OCI-LY7 (cell line): ENCODE results near the gene MAP3K3.
A peak's percentile ranks its signal among the peaks of the same experiment; 100 is the strongest.

Experiments
- CTCF ChIP-seq: fragments of 200-600 bp; sonication (generic); conservative IDR thresholded peaks from 2 replicates; pipeline ENCODE4 v1.5.1; 2014; ENCODE audit warnings: mild to moderate bottlenecking, antibody characterized with exemption, low read length, moderate library complexity, mixed read lengths
- EZH2phosphoT487 ChIP-seq: fragments of 200-600 bp; sonication (generic); IDR thresholded peaks from 2 replicates; pipeline ENCODE4 v1.6.1; 2018; ENCODE audit warnings: low read depth, borderline replicate concordance, mild to moderate bottlenecking, mixed run types, antibody characterized with exemption, low read length, moderate library complexity, mixed read lengths

GRCh38 chr17:63573634-63574033 is 48.6 kb upstream of the MAP3K3 start:
- no peak for TF ChIP-seq EZH2phosphoT487
- peak; percentile 22; the same call in 1 of the 2 replicates for TF ChIP-seq CTCF
